AG04450 (cell line): ENCODE results near the gene NEURL1. TPM values are rescaled to one million over a fixed set of nuclear protein-coding genes. Genes with fewer than 3 reads are reported as not detected.

Source experiments
- CTCF ChIA-PET: fragments of 300-600, 350-600 bp; formaldehyde crosslinking; extraction: SDS; loops from one replicate; lab custom pipeline; 2022; ENCODE audit warnings: antibody characterized with exemption, inconsistent platforms; lab: Charles Lee
- POLR2A ChIA-PET: fragments of 350-600 bp; formaldehyde crosslinking; extraction: SDS; loops from one replicate; lab custom pipeline; 2021; ENCODE audit warnings: antibody characterized with exemption, inconsistent platforms; lab: Yijun Ruan, JAX
- DNase-seq: peaks from one replicate; pipeline ENCODE4 v3.0.0-alpha.2; 2011; ENCODE audit warnings: low read depth, low spot score
- H3K27ac ChIP-seq: one replicate; pipeline ENCODE4 v1.5.1; 2012; ENCODE audit warnings: low read depth, low read length, control low read depth
- H3K27me3 ChIP-seq: one replicate; pipeline ENCODE4 v1.6.0; 2012; ENCODE audit warnings: low read length; ENCODE audit not compliant: control insufficient read depth, insufficient read depth
- H3K4me3 ChIP-seq: 2 replicates; pipeline ENCODE4 v1.5.1; 2011; ENCODE audit warnings: mild to moderate bottlenecking, low read depth, low read length, control low read depth
- H3K9me3 ChIP-seq: 2 replicates; pipeline ENCODE4 v1.5.1; 2012; ENCODE audit warnings: low read length; ENCODE audit not compliant: control insufficient read depth, insufficient read depth
- CTCF ChIP-seq: IDR thresholded peaks from 2 replicates; pipeline ENCODE4 v1.5.1; 2011; ENCODE audit warnings: low read depth, low read length, control low read depth, inconsistent platforms
- polyA plus RNA-seq: library from polyadenylated mRNA; depleted of rRNA; stranded (reverse); fragments of >200 nt; gene quantifications from 2 replicates; pipeline ENCODE4 v1.2.3, GENCODE V29; 2011

The NEURL1 gene
- polyA plus RNA-seq, 1 experiment: 0.67 TPM

DNA sequence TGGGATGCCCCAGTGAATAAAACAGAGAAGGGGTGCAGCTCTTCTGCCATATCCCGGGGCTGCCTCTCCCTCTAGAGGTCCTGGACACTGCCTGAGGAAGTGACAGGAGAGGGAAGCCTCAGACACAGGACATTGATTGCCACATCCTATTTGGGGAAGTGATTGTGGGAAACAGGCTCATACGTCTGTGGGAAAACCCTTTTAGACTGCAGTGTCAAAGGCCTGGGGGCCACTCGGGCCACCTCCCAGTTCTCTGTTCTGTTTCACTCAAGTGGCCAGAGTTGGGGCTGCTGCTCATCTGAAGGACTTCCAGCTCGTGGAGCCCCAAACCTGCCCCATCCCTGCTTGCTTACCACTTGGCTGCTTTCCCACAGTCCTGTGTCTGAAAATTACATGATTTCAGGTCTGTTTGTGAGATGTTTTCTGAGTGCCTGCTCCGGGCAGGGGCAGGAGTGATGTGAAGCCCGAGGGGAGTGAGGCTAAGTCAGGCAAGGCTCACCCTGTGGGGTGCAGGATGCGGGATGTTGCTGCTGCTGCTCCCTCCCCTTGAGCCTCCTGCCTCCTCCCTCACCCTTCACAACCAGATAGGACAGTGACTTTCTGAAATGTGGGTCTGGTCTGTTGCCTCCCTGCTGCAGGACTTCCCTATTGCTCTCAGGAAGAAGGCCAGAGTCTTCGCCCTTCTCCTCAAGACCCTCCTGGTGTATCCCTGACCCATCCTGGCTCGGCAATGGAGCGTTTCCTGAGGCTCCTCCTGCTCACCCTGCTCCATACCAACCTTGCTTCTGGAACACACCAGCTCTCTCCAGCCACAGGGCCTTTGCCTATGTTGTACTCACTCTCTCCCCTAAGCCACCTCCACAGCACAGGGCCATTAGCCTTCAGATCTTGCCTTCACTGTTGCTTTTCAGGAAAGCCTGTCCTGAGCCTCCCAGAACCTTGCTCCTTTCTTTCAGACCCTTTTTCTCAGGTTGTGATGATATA is 58.4 kb downstream of the NEURL1 start:
- Histone ChIP-seq H3K27me3 (peaks cover 53% of the 10 kb centered on the region), H3K9me3 (no peaks in the 10 kb centered on the region), H3K27ac (no peak overlapping the region), H3K4me3 (no peak overlapping the region)
- CTCF ChIA-PET: interaction anchor here (2.4 kb wide), 1 partner anchor 9 kb away, joined by 9 read pairs; no protein-coding TSS in a partner anchor
- no peak for DNase-seq
- TF ChIP-seq CTCF: no peak
- POLR2A ChIA-PET: interaction anchor here (0.7 kb wide), 1 partner anchor 14 kb away, joined by 7 read pairs; no protein-coding TSS in a partner anchor

DNA sequence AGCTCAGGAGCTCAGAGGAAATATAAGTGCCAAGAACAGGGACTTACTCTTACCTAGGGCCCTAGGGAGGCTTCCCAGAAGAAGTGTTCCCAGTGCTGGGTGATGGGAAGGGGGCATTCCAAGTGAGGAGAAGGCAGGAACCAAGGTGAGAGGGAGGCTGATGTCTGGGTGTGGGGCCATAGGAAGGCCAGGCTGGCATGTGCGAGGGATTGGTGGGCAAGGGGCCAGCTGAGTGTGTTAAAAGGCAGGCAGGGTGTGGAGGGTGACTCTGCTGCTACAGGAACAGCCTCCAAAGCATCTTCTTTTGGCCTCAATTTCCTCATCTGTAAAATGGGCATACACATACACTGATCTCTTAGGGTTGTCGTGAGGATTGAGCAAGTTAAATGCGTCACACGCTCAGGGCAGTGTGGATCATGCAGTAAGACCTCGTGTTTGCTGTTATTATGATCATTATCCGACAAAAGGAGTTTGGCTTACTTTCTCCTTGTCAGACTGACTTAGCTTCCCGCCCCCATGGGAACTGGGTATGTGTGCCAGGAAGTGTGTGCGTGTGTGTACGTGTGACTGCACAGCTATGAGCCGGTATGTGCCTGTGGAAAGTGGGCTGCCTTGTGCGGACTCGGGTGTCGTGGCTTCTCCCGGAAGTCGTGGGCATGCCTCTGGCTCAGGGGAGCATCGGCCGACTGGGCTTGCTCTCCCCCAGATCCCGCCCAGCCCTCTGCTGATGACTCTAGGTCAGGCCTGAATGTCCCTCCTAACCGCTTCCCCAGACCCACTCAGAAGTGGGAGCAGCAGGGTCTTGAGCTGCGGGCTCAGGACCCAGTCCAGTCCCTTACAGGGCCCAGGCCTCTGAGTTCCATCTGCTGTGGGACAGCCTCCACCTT is 59.6 kb downstream of the NEURL1 start:
- H3K4me3 ChIP-seq: no peak overlapping the region
- TF ChIP-seq CTCF: no peak
- no peaks in the 10 kb centered on the region; the same call in 1 of the 2 replicates for H3K9me3 ChIP-seq
- POLR2A ChIA-PET: no interaction called here
- DNase-seq: no peak
- no peak overlapping the region for H3K27ac ChIP-seq
- CTCF ChIA-PET: interaction anchor here (0.7 to 2.4 kb wide), 3 partner anchors 11 to 12 kb away, joined by 3 to 9 read pairs (median 3); no protein-coding TSS in a partner anchor
- peaks cover 57% of the 10 kb centered on the region for H3K27me3 ChIP-seq

- CTCF ChIA-PET: interaction anchor here (0.7 to 2.4 kb wide), 3 partner anchors 11 kb away, joined by 3 to 9 read pairs (median 3); no protein-coding TSS in a partner anchor
- DNase-seq: no peak
- Histone ChIP-seq H3K27ac (no peak overlapping the region), H3K4me3 (no peak overlapping the region), H3K27me3 (peaks cover 59% of the 10 kb centered on the region), H3K9me3 (no peaks in the 10 kb centered on the region; the same call in 1 of the 2 replicates)
- POLR2A ChIA-PET: no interaction called here
- no peak for TF ChIP-seq CTCF
Observed at GRCh38 chr10:103553743-103554487, 60.4 kb downstream of the NEURL1 start.

- CTCF ChIA-PET: interaction anchor here (2.4 kb wide), 1 partner anchor 12 kb away, joined by 9 read pairs; no protein-coding TSS in a partner anchor
- no peak for TF ChIP-seq CTCF
- H3K27me3 ChIP-seq: peaks cover 61% of the 10 kb centered on the region
Observed at GRCh38 chr10:103554488-103555324, 61.2 kb downstream of the NEURL1 start.

More at GRCh38 chr10:103554488-103555324, 61.2 kb downstream of the NEURL1 start:
- H3K27ac ChIP-seq: no peak overlapping the region
- H3K9me3 ChIP-seq: no peaks in the 10 kb centered on the region; the same call in 1 of the 2 replicates
- POLR2A ChIA-PET: interaction anchor here (0.7 kb wide), 1 partner anchor 184 kb away, joined by 6 read pairs; no protein-coding TSS in a partner anchor
- DNase-seq: peak; percentile 38
- H3K4me3 ChIP-seq: peak overlapping the region; percentile 51
